HL-60/S4 treated with retinoic acid at 250 ng/mL for 4 days and 3 days (cell line): ENCODE results near the gene SDK2.

Source experiments
- in situ Hi-C: fragments of 300-500 bp; cut with MboI; formaldehyde crosslinking; loops from 2 replicates; pipeline ENCODE4 v1.7.0; 2022; ENCODE audit warnings: low sequenced_read_pairs

SDK2 gene

GRCh38 chr17:73371836-73372235 is 272.4 kb downstream of the SDK2 start:
- in situ Hi-C loops: loop anchor here (5.0 to 25.0 kb wide), 3 partner anchors 115 to 810 kb away; no protein-coding TSS in a partner anchor

GRCh38 chr17:73371285-73371684 is 273.0 kb downstream of the SDK2 start:
- in situ Hi-C loops: loop anchor here (5.0 to 25.0 kb wide), 3 partner anchors 114 to 809 kb away; no protein-coding TSS in a partner anchor

- in situ Hi-C loops: loop anchor here (5.0 to 25.0 kb wide), 3 partner anchors 113 to 808 kb away; no protein-coding TSS in a partner anchor
Observed at GRCh38 chr17:73369817-73370490, 274.3 kb downstream of the SDK2 start.

- in situ Hi-C loops: loop anchor here (25.0 kb wide), 2 partner anchors 632 to 807 kb away; no protein-coding TSS in a partner anchor
Observed at GRCh38 chr17:73369111-73369521, 275.1 kb downstream of the SDK2 start.

DNA sequence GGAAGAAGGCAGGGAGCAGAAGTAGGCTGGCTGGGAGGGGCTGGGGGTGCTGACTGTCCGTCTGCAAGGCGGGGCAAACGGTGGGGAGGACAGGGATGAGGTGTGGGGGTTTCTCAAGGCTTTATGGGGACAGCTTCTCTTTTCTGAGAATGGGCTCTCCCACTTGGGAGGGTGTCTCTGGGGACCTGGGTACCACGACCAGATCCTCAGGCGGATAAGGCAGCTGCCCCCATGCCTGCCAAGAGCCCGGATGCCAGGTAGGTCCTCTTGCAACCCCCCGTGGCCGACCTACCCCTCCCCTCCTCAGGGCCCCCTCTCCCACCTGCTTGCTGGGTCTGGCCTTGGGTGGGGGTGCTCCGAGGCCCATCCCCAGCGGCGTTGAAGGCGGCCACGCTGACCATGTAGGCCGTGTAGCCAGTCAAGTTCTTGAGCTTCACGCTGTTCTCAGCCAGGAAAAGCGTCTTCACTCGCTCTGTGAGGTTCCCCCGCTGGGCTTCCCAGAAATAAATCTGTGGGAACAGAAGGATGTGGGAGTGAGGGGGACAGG is 276.1 kb downstream of the SDK2 start:
- in situ Hi-C loops: loop anchor here (25.0 kb wide), 2 partner anchors 631 to 806 kb away; no protein-coding TSS in a partner anchor

GRCh38 chr17:73365906-73366623 is 278.2 kb downstream of the SDK2 start:
- in situ Hi-C loops: loop anchor here (25.0 kb wide), 2 partner anchors 629 to 804 kb away; no protein-coding TSS in a partner anchor

DNA sequence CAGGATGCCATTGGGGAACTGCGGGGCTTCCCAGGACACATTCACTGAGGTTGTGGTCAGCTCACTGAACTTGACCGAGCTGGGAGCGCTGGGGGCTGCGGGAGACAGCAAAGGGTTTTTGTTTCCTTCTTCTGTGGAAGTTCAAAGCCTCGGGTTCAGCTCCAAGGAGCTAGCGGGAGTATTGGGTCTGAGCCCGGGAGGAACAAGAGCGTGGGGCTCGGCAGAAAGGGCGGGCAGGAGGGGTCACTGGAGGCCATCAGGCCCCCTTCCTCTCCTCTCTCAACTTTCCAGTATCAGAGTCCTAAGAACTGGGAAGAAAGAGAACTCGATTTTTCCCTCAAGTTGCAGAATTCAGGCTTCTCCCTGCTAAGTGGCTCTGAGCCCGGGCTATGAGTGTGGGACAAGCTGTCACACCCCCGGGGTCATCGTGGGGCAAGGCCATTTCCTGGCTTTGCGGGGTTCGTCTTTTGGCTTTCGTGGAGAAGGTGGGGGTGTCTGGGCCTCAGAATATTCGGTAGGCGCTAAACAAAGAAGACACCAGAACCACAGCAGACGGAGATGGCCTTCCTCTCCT is 278.9 kb downstream of the SDK2 start:
- in situ Hi-C loops: loop anchor here (25.0 kb wide), 2 partner anchors 628 to 803 kb away; no protein-coding TSS in a partner anchor

DNA sequence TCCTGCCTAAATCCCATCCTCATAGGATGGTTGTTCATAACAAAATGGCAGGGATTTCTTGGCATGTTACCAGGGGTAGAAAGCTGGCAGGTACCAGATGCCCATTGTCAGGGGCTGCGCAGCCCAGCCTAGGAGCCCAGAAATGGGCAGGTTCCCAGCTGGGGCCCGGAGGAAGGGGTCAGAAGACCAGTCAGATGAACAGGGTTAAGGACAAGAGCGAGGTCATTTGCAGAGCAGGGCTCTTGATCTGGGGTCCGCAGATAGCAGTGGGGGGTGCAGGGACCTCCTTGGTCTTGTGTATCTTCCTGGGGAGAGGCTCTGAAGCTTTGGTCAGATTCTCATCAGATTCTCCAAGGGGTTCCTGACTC is 280.1 kb downstream of the SDK2 start:
- in situ Hi-C loops: loop anchor here (25.0 kb wide), 2 partner anchors 627 to 802 kb away; no protein-coding TSS in a partner anchor

DNA sequence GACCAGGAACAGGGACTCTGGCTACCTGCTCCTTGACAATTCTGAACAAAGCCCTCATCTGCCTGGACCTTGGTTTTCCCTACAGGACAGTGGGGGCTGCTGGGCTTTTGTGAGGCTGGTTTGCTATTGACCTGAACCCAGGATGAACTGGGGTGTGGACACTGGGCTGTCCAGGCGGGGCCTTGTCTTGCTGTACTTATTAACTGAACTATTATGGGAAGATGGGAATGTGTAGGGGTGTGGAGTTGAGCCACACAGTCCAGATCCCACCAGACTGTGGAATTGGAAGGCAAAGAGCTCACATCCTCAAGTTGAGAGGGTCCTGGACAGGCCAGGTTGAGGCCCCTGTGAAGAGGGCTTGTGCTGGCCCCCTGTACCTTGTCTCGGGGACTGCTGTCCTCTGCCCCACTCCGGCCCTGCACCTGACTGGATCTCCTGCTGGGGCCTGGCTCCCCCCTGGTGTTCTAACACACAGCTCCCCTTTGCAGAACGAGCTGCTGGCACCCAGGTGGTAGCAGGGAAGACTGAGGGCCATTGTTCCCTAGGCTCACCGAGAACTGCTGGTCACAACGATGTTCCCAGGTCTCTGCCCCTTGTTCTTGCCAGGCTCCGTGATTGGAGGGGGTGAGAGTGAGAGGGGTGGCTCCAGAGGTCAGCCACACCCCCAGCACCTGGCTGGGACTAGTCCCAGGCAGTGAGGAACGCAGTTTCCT is 280.6 kb downstream of the SDK2 start:
- in situ Hi-C loops: loop anchor here (25.0 kb wide), 2 partner anchors 626 to 801 kb away; no protein-coding TSS in a partner anchor

DNA sequence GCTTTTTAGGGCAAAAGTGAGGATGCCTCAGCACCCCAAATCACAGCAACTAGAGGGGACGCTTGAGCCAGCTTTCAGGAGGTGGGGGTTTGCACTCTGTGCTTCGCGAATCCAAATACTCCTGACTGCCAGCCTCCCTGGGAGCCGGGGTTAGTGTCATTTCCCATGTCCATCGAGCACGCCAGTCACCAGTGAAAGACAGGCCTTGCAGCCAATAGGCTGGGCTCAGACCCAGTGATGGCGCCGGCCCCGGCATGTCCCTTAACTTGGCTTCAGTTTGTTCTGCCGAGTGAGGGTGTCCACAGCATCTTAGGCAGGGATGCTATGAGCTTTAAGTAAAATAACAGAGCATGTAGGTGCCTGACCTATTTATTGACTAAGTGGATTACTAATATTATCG is 281.5 kb downstream of the SDK2 start:
- in situ Hi-C loops: loop anchor here (25.0 kb wide), 2 partner anchors 625 to 800 kb away; no protein-coding TSS in a partner anchor

GRCh38 chr17:73360961-73361761 is 283.1 kb downstream of the SDK2 start:
- in situ Hi-C loops: loop anchor here (25.0 kb wide), 2 partner anchors 624 to 799 kb away; no protein-coding TSS in a partner anchor

- in situ Hi-C loops: loop anchor here (25.0 kb wide), 2 partner anchors 623 to 798 kb away; no protein-coding TSS in a partner anchor
Observed at GRCh38 chr17:73359987-73360410, 284.2 kb downstream of the SDK2 start.

GRCh38 chr17:73359352-73359751 is 284.9 kb downstream of the SDK2 start:
- in situ Hi-C loops: loop anchor here (25.0 kb wide), 2 partner anchors 622 to 797 kb away; no protein-coding TSS in a partner anchor

- in situ Hi-C loops: loop anchor here (25.0 kb wide), 2 partner anchors 621 to 796 kb away; no protein-coding TSS in a partner anchor
Observed at GRCh38 chr17:73358668-73359067, 285.6 kb downstream of the SDK2 start.

DNA sequence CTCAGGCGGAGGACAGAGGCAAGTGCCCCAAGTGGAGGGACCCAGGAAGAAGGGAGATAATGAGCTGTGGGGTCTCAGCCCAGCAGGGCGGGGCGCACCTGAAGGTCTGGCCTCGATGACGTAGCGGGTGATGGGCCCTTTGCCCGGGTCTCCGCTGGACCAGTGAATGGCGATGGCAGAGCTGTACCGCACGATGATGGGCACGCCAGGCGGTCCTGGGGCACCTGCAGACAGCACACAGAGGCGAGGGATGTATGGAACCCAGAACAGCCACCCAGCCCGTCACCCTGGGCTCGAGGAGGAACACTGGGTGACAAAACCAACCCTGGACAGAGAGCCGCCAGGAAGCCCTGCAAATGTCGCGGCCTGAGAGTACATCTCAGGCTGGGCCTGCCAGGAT is 286.3 kb downstream of the SDK2 start:
- in situ Hi-C loops: loop anchor here (25.0 kb wide), 2 partner anchors 621 to 796 kb away; no protein-coding TSS in a partner anchor

DNA sequence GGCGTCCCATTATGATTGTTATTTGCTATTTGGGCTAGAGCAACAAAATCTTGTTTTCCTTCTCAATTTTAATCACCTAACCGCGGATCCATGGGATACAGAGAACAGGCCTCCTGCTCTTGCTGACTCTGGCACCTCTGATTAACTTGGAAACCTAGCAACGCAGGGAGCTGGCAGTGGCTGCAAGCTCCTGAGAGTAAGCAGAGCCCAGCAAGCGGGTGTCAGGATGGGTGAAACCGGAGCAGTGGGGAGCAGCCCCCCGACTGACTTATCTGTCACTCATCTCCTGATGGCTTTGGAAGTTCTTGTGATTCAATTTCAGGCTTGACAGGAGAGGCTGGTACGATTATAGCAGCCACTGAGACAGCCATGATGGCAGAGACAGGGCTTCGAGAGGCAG is 286.9 kb downstream of the SDK2 start:
- in situ Hi-C loops: loop anchor here (25.0 kb wide), 2 partner anchors 620 to 795 kb away; no protein-coding TSS in a partner anchor

- in situ Hi-C loops: loop anchor here (25.0 kb wide), 2 partner anchors 619 to 794 kb away; no protein-coding TSS in a partner anchor
Observed at GRCh38 chr17:73356561-73357170, 287.6 kb downstream of the SDK2 start.
